HG03571 (cell line): Measurements from ENCODE around the gene PCBD2.
"Not testable (repeated sequence)": the region's sequence is repeated elsewhere in the genome, so short reads cannot be mapped to it uniquely, and the experiment has no call there.

Experiments used
- ATAC-seq: cut with Tn5 transposase; IDR thresholded peaks from one replicate; pipeline ENCODE4 v1.9.1; 2021; ENCODE audit not compliant: unreplicated experiment

The PCBD2 gene

GRCh38 chr5:134905246-134905996 is 490 bp downstream of the PCBD2 start:
- peak; percentile 26 for ATAC-seq

- ATAC-seq, result no peak
Measured at GRCh38 chr5:134906811-134907210, 1.9 kb downstream of the PCBD2 start.

- not testable (repeated sequence) for ATAC-seq
Measured at GRCh38 chr5:134910752-134911151, 5.8 kb downstream of the PCBD2 start.

- ATAC-seq, result no peak
Measured at GRCh38 chr5:134911285-134912206, 6.6 kb downstream of the PCBD2 start.

- no peak for ATAC-seq
Measured at GRCh38 chr5:134913254-134913653, 8.3 kb downstream of the PCBD2 start.

- no peak for ATAC-seq
Measured at GRCh38 chr5:134913795-134914194, 8.9 kb downstream of the PCBD2 start.

GRCh38 chr5:134917070-134917815 is 12.3 kb downstream of the PCBD2 start:
- ATAC-seq, result no peak

- no peak for ATAC-seq
Measured at GRCh38 chr5:134918861-134919260, 13.9 kb downstream of the PCBD2 start.

- ATAC-seq, result no peak
Measured at GRCh38 chr5:134920848-134921575, 16.1 kb downstream of the PCBD2 start.

GRCh38 chr5:134932508-134932907 is 27.6 kb downstream of the PCBD2 start:
- ATAC-seq, result no peak

- ATAC-seq, result no peak
Measured at GRCh38 chr5:134934202-134934601, 29.3 kb downstream of the PCBD2 start.

GRCh38 chr5:134935711-134936602 is 31.0 kb downstream of the PCBD2 start:
- ATAC-seq, result no peak

GRCh38 chr5:134937526-134937925 is 32.6 kb downstream of the PCBD2 start:
- no peak for ATAC-seq

GRCh38 chr5:134938030-134938429 is 33.1 kb downstream of the PCBD2 start:
- no peak for ATAC-seq

GRCh38 chr5:134939500-134939899 is 34.6 kb downstream of the PCBD2 start:
- no peak for ATAC-seq

- ATAC-seq, result no peak
Measured at GRCh38 chr5:134943547-134943946, 38.6 kb downstream of the PCBD2 start.

GRCh38 chr5:134944630-134945029 is 39.7 kb downstream of the PCBD2 start:
- ATAC-seq, result no peak

GRCh38 chr5:134945041-134945440 is 40.1 kb downstream of the PCBD2 start:
- no peak for ATAC-seq

GRCh38 chr5:134948911-134949310 is 44.0 kb downstream of the PCBD2 start:
- ATAC-seq, result no peak

- no peak for ATAC-seq
Measured at GRCh38 chr5:134949316-134949715, 44.4 kb downstream of the PCBD2 start.
